WTC11 (cell line): Measurements from ENCODE around the gene URB1. TPM values are rescaled to one million over a fixed set of nuclear protein-coding genes. Genes with fewer than 3 reads are reported as not detected.

ENCODE experiments used
- CTCF ChIP-seq: fragments of 200-600 bp; IDR thresholded peaks from 2 replicates; pipeline ENCODE4 v1.8.0; 2022; ENCODE audit warnings: antibody characterized with exemption
- IRF2 ChIP-seq: sonication (generic); formaldehyde crosslinking; IDR thresholded peaks from 2 replicates; pipeline ENCODE4 v1.8.0; 2022; ENCODE audit warnings: low read depth, missing genetic modification reagents, borderline replicate concordance
- total RNA-seq: library from RNA; stranded (reverse); gene quantifications from 3 replicates; pipeline ENCODE4 v1.2.3, GENCODE V29; 2021
- TF ChIP-seq, protein P1 (sequence below): sonication (generic); formaldehyde crosslinking; IDR thresholded peaks from 2 replicates; pipeline ENCODE4 v1.8.0; 2023; ENCODE audit warnings: missing genetic modification reagents, mild to moderate bottlenecking, borderline replicate concordance
- TF ChIP-seq, protein P2 (sequence below): sonication (generic); formaldehyde crosslinking; IDR thresholded peaks from 2 replicates; pipeline ENCODE4 v1.8.0; 2022; ENCODE audit warnings: mild to moderate bottlenecking, missing genetic modification reagents
- TF ChIP-seq, protein P3 (sequence below): fragments of 250-450 bp; sonication (Bioruptor Pico); IDR thresholded peaks from 2 replicates; pipeline ENCODE4 v1.9.0; 2021; ENCODE audit warnings: mild to moderate bottlenecking, borderline replicate concordance

Gene URB1
- total RNA-seq, 1 experiment from 2014 or later, result 38.7 TPM

- TF ChIP-seq, protein P1, sequence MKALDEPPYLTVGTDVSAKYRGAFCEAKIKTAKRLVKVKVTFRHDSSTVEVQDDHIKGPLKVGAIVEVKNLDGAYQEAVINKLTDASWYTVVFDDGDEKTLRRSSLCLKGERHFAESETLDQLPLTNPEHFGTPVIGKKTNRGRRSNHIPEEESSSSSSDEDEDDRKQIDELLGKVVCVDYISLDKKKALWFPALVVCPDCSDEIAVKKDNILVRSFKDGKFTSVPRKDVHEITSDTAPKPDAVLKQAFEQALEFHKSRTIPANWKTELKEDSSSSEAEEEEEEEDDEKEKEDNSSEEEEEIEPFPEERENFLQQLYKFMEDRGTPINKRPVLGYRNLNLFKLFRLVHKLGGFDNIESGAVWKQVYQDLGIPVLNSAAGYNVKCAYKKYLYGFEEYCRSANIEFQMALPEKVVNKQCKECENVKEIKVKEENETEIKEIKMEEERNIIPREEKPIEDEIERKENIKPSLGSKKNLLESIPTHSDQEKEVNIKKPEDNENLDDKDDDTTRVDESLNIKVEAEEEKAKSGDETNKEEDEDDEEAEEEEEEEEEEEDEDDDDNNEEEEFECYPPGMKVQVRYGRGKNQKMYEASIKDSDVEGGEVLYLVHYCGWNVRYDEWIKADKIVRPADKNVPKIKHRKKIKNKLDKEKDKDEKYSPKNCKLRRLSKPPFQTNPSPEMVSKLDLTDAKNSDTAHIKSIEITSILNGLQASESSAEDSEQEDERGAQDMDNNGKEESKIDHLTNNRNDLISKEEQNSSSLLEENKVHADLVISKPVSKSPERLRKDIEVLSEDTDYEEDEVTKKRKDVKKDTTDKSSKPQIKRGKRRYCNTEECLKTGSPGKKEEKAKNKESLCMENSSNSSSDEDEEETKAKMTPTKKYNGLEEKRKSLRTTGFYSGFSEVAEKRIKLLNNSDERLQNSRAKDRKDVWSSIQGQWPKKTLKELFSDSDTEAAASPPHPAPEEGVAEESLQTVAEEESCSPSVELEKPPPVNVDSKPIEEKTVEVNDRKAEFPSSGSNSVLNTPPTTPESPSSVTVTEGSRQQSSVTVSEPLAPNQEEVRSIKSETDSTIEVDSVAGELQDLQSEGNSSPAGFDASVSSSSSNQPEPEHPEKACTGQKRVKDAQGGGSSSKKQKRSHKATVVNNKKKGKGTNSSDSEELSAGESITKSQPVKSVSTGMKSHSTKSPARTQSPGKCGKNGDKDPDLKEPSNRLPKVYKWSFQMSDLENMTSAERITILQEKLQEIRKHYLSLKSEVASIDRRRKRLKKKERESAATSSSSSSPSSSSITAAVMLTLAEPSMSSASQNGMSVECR, result no peak
- TF ChIP-seq CTCF (no peak), IRF2 (no peak)
- TF ChIP-seq, protein P2, sequence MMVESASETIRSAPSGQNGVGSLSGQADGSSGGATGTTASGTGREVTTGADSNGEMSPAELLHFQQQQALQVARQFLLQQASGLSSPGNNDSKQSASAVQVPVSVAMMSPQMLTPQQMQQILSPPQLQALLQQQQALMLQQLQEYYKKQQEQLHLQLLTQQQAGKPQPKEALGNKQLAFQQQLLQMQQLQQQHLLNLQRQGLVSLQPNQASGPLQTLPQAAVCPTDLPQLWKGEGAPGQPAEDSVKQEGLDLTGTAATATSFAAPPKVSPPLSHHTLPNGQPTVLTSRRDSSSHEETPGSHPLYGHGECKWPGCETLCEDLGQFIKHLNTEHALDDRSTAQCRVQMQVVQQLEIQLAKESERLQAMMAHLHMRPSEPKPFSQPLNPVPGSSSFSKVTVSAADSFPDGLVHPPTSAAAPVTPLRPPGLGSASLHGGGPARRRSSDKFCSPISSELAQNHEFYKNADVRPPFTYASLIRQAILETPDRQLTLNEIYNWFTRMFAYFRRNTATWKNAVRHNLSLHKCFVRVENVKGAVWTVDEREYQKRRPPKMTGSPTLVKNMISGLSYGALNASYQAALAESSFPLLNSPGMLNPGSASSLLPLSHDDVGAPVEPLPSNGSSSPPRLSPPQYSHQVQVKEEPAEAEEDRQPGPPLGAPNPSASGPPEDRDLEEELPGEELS (CRISPR knock-in tag), result no peak
- TF ChIP-seq, protein P3, sequence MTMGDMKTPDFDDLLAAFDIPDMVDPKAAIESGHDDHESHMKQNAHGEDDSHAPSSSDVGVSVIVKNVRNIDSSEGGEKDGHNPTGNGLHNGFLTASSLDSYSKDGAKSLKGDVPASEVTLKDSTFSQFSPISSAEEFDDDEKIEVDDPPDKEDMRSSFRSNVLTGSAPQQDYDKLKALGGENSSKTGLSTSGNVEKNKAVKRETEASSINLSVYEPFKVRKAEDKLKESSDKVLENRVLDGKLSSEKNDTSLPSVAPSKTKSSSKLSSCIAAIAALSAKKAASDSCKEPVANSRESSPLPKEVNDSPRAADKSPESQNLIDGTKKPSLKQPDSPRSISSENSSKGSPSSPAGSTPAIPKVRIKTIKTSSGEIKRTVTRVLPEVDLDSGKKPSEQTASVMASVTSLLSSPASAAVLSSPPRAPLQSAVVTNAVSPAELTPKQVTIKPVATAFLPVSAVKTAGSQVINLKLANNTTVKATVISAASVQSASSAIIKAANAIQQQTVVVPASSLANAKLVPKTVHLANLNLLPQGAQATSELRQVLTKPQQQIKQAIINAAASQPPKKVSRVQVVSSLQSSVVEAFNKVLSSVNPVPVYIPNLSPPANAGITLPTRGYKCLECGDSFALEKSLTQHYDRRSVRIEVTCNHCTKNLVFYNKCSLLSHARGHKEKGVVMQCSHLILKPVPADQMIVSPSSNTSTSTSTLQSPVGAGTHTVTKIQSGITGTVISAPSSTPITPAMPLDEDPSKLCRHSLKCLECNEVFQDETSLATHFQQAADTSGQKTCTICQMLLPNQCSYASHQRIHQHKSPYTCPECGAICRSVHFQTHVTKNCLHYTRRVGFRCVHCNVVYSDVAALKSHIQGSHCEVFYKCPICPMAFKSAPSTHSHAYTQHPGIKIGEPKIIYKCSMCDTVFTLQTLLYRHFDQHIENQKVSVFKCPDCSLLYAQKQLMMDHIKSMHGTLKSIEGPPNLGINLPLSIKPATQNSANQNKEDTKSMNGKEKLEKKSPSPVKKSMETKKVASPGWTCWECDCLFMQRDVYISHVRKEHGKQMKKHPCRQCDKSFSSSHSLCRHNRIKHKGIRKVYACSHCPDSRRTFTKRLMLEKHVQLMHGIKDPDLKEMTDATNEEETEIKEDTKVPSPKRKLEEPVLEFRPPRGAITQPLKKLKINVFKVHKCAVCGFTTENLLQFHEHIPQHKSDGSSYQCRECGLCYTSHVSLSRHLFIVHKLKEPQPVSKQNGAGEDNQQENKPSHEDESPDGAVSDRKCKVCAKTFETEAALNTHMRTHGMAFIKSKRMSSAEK, result no peak
- TF ChIP-seq, all 79 proteins: peak for 0
Observed at GRCh38 chr21:32261929-32262328, 130.9 kb downstream of the URB1 start (continued).

Other genes starting within 250 kb of the URB1 start
- 55.9 to 60.6 TPM (median 58.4 TPM) in 3 replicates for gene MIS18A, start 114.0 kb downstream of the URB1 start, total RNA-seq
- gene MRAP, start 94.2 kb downstream of the URB1 start, total RNA-seq, result not detected in 3 replicates
- gene EVA1C, start 19.7 kb upstream of the URB1 start, total RNA-seq, result 2.3 to 3.6 TPM (median 3.1 TPM) in 3 replicates
- 1.2 to 1.6 TPM (median 1.4 TPM) in 3 replicates for gene TCP10L, start 192.5 kb upstream of the URB1 start, total RNA-seq
- gene CFAP298, start 219.4 kb upstream of the URB1 start, total RNA-seq, result 80.3 to 98.1 TPM (median 85.1 TPM) in 3 replicates